T-cell (primary cell): ENCODE results near the gene RANBP6. TPM values are rescaled to one million over a fixed set of nuclear protein-coding genes. Genes with fewer than 3 reads are reported as not detected.

ENCODE experiments used
- ATAC-seq, 4 experiments: fragments of 200-7000 bp in 3 of 4; fragments of 150-1000 bp in 1 of 4; cut with Tn5 transposase; replicated peaks in 1 of 4; 1 replicate in 3 of 4; 2 replicates in 1 of 4; pipeline ENCODE4 v1.10.0; 2021; ENCODE audit warnings: moderate library complexity in 3 of 4, mild to moderate bottlenecking in 2 of 4, moderate number of reproducible peaks in 1 of 4
- CTCF ChIA-PET, 2 donors: fragments of 300-600 bp; sonication (Branson Sonifier 250); formaldehyde crosslinking; loops; one replicate each; lab custom pipeline; 2022; ENCODE audit warnings: antibody characterized with exemption in 2 of 2; lab: Charles Lee
- POLR2A ChIA-PET, 2 donors: fragments of 300-600 bp; sonication (Branson Sonifier 250); formaldehyde crosslinking; loops; one replicate each; lab custom pipeline; 2022; ENCODE audit warnings: antibody characterized with exemption in 2 of 2; lab: Charles Lee
- DNase-seq, 35 experiments: peaks; one replicate each; pipeline versions ENCODE4 v3.0.0 to v3.0.0-alpha.2; 2013 to 2023
- H3K27ac ChIP-seq: one replicate; pipeline ENCODE4 v1.5.1; 2013; ENCODE audit warnings: low read length
- H3K27me3 ChIP-seq, 2 experiments: replicated peaks in 1 of 2; 1 replicate in 1 of 2; 2 replicates in 1 of 2; pipeline versions ENCODE4 v1.6.1 to v1.7.0; 2013; ENCODE audit warnings: low read length in 1 of 2, mixed read lengths in 1 of 2; ENCODE audit not compliant: control insufficient read depth in 2 of 2, insufficient read depth in 2 of 2; ENCODE audit errors: extremely low read depth in 1 of 2
- H3K36me3 ChIP-seq, 2 donors: 1 replicate in 1 of 2; 2 replicates in 1 of 2; pipeline versions ENCODE4 v1.6.1 to v1.7.0; 2013; ENCODE audit warnings: low read length in 1 of 2; ENCODE audit not compliant: control insufficient read depth in 2 of 2, insufficient read depth in 1 of 2; ENCODE audit errors: extremely low read depth in 1 of 2
- H3K4me1 ChIP-seq, 2 experiments: 1 replicate in 1 of 2; 2 replicates in 1 of 2; pipeline versions ENCODE4 v1.6.1 to v1.7.0; 2013; ENCODE audit warnings: low read length in 2 of 2, mixed read lengths in 1 of 2; ENCODE audit not compliant: insufficient read depth in 2 of 2, control insufficient read depth in 1 of 2; ENCODE audit errors: extremely low read depth in 1 of 2
- H3K4me3 ChIP-seq, 2 donors: 1 replicate in 1 of 2; 2 replicates in 1 of 2; pipeline versions ENCODE4 v1.5.1 to v1.7.0; 2013; ENCODE audit warnings: mild to moderate bottlenecking in 2 of 2, low read length in 1 of 2, moderate library complexity in 1 of 2; ENCODE audit not compliant: control insufficient read depth in 1 of 2; ENCODE audit errors: extremely low read depth in 1 of 2
- H3K9me3 ChIP-seq: 2 replicates; pipeline ENCODE4 v1.7.0; 2013
- H3K27ac Mint-ChIP-seq, 2 donors: one replicate each; pipeline ENCODE4 v1.8.0; 2020 to 2021; ENCODE audit warnings: mild to moderate bottlenecking in 2 of 2, mixed read lengths in 2 of 2
- H3K27me3 Mint-ChIP-seq, 2 donors: one replicate each; pipeline ENCODE4 v1.8.0; 2021 to 2022; ENCODE audit warnings: mixed read lengths in 2 of 2
- H3K36me3 Mint-ChIP-seq: one replicate; pipeline ENCODE4 v1.8.0; 2021; ENCODE audit warnings: mixed read lengths
- H3K4me1 Mint-ChIP-seq, 3 donors: one replicate each; pipeline ENCODE4 v1.8.0; 2020 to 2022; ENCODE audit warnings: mixed read lengths in 3 of 3, mild to moderate bottlenecking in 1 of 3
- H3K4me3 Mint-ChIP-seq, 3 donors: one replicate each; pipeline ENCODE4 v1.8.0; 2020 to 2022; ENCODE audit warnings: mild to moderate bottlenecking in 3 of 3, mixed read lengths in 3 of 3, moderate library complexity in 3 of 3
- H3K9me3 Mint-ChIP-seq, 3 donors: one replicate each; pipeline ENCODE4 v1.8.0; 2020 to 2022; ENCODE audit warnings: mixed read lengths in 3 of 3
- WGBS: methylation state at CpG from one replicate; pipeline ENCODE4 v1.1.5; 2013; ENCODE audit warnings: missing lambda C conversion rate; ENCODE audit not compliant: insufficient coverage; 5-methylcytosine and 5-hydroxymethylcytosine counted together
- total RNA-seq, 35 experiments: library from RNA in 6 of 35; stranded (reverse) in 6 of 35; fragments of 120-200 nt in 1 of 35; gene quantifications; one replicate each; pipeline versions ENCODE4 v1.2.1 to v1.2.4 and lab custom pipeline; 2013 to 2026

Gene RANBP6
- total RNA-seq, 5 donors from 2014 or later (not counting 1 experiment from before 2014, with no cell fraction given), result 26.2 to 34.6 (median 29.3) TPM

DNA sequence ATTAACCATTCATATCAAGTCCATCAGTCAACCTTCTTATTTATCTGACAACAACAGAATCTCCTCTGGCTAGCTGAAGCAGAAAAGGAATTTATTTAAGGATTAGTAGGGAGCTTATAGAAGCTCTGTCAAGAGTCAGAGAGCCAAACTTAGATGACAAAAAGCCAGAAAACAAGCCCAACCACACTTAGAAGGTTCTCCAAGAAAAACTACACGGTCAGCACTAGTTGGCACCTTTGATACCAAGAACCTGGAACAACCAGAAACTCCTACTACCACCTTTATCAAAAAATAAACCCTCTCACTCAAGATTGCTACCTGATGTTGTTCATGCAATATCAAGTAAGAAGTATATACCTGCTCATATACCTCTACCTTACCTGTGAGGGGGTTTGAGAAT, 36.9 kb downstream of the RANBP6 start:
- no peaks in the 10 kb centered on the region for H3K4me1 ChIP-seq
- ChIA-PET CTCF (interaction anchor here in 1 of 2 donors (0.5 kb wide), 1 partner anchor 1047 kb away, joined by 5 read pairs; no protein-coding TSS in a partner anchor), POLR2A (no interaction called here)
- Mint-ChIP-seq H3K27ac (no peak overlapping the region), H3K4me3 (no peak overlapping the region), H3K4me1 (peaks cover 25 to 35% (median 35%) of the 10 kb centered on the region in 3 donors), H3K9me3 (no peaks in the 10 kb centered on the region), H3K36me3 (peaks cover 68% of the 10 kb centered on the region), H3K27me3 (no peaks in the 10 kb centered on the region)
- ATAC-seq (no peak), DNase-seq (no peak)
- H3K4me3 ChIP-seq, result no peak overlapping the region
- peaks cover 5 to 20% of the 10 kb centered on the region in 2 donors for H3K36me3 ChIP-seq
- no peaks in the 10 kb centered on the region for H3K27me3 ChIP-seq
- no CpG with 5 or more reads among the region's 1 CpG for WGBS
- no peaks in the 10 kb centered on the region for H3K9me3 ChIP-seq
- no peak overlapping the region for H3K27ac ChIP-seq

DNA sequence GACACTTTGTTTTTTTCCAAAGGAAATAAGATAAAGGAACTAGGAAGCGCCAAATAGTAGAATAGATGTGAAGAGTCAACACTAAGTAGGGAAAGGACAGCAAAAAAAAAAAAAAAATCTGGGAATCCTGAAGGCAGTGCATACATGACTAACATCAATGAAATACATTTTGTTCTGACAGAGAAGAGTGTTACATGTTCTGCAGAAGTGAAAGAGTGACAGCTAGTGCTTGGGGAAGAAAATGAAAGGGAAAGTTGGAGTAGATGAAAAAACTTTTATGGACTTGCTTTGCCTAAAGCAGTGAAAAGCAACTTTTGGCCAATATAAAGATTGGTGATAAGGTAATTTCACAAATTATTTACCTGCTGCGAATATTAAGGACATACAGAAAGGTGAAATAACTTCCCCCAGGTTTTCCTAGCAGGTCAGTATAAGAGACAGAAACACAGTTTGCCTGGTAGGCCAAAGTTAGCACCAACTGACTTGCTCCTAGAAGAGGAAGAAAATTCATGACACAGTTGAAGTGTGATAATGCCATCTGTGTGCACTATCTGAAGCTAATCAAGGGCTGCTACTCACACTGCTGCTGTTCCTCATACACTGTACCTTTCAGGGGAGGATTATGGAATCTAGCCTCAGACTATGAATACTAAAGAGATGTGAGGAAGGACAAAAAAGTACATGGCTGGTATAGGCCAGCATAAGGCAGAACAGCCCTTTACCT, 38.6 kb downstream of the RANBP6 start:
- CTCF ChIA-PET, result no interaction called here
- peaks cover 5 to 17% of the 10 kb centered on the region in 2 donors for H3K36me3 ChIP-seq
- no peaks in the 10 kb centered on the region for H3K9me3 ChIP-seq
- H3K9me3 Mint-ChIP-seq, result no peaks in the 10 kb centered on the region
- DNase-seq, result no peak
- H3K27ac Mint-ChIP-seq, result peak overlapping the region; percentile 50
- no peak overlapping the region for H3K4me3 Mint-ChIP-seq
- POLR2A ChIA-PET, result no interaction called here
- H3K27ac ChIP-seq, result no peak overlapping the region
- no peak overlapping the region for H3K4me3 ChIP-seq
- no peaks in the 10 kb centered on the region for H3K27me3 Mint-ChIP-seq
- peaks cover 67% of the 10 kb centered on the region for H3K36me3 Mint-ChIP-seq
- H3K27me3 ChIP-seq, result no peaks in the 10 kb centered on the region
- no peak for ATAC-seq
- H3K4me1 ChIP-seq, result no peaks in the 10 kb centered on the region
- peaks cover 34 to 41% (median 39%) of the 10 kb centered on the region in 3 donors for H3K4me1 Mint-ChIP-seq
- no CpG with 5 or more reads among the region's 2 CpGs for WGBS

DNA sequence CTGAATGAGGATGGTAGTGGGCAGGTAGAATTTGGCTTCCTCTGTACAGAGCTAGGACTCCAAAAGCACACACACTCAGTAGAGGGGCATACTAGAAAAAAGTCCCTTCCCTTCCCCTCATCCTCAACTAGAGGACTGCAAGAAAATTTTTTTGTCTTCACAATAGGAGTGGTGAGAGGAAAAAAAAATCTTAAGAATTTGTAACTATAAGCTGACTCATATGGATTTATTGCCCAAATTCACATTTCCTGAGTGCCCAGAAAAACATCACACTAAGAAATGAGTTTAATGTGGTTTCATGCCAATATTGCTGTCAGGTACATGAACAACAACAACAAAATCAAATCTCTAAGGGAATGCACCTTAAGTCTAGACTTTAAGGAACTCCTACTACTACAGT, 43.7 kb downstream of the RANBP6 start:
- H3K4me1 ChIP-seq, result no peaks in the 10 kb centered on the region
- Mint-ChIP-seq H3K9me3 (no peaks in the 10 kb centered on the region), H3K27me3 (no peaks in the 10 kb centered on the region), H3K36me3 (peaks cover 64% of the 10 kb centered on the region), H3K27ac (peak overlapping the region in 1 of 2 donors; percentile 13), H3K4me1 (peaks cover 17 to 27% (median 17%) of the 10 kb centered on the region in 3 donors), H3K4me3 (no peak overlapping the region)
- DNase-seq (no peak), ATAC-seq (no peak)
- no peak overlapping the region for H3K27ac ChIP-seq
- H3K36me3 ChIP-seq, result peaks cover 2 to 28% of the 10 kb centered on the region in 2 donors
- H3K9me3 ChIP-seq, result no peaks in the 10 kb centered on the region
- ChIA-PET CTCF (no interaction called here), POLR2A (no interaction called here)
- H3K4me3 ChIP-seq, result no peak overlapping the region
- H3K27me3 ChIP-seq, result no peaks in the 10 kb centered on the region

Other genes with a start within 250 kb of the RANBP6 start
- gene ERMP1, start 182.5 kb downstream of the RANBP6 start, total RNA-seq, result 10 to 100 TPM; 12.1 to 23.5 (median 17.7) TPM
- gene MLANA, start 124.7 kb downstream of the RANBP6 start, total RNA-seq, result not detected
- under 1 TPM in 1 of 5 donors, not detected in 4; 0.22 TPM for gene IL33, start 200.2 kb upstream of the RANBP6 start, total RNA-seq